K562 (cell line): ENCODE data around the gene DGKB. TPM values are rescaled to one million over a fixed set of nuclear protein-coding genes. Genes with fewer than 3 reads are reported as not detected.
A peak's percentile ranks its signal among the peaks of the same experiment; 100 is the strongest.

Experiments
- ATAC-seq: fragments of 200-7000 bp; cut with Tn5 transposase; 3 replicates; pipeline ENCODE4 v1.9.1; 2020; ENCODE audit warnings: moderate library complexity
- BruUV-seq: library from RNA; stranded (reverse); fragments of 400-500 nt; replicated peaks from 2 replicates; lab custom pipeline; 2021; lab: Mats Ljungman, UMichigan
- CTCF ChIA-PET: fragments of 300-600 bp; formaldehyde crosslinking; extraction: SDS; loops from one replicate; lab custom pipeline; 2021; ENCODE audit warnings: low intra/inter-chr PET ratio; lab: Yijun Ruan, JAX
- POLR2A ChIA-PET: fragments of 300-600, 350-650 bp; sonication (Branson Sonifier 250); formaldehyde crosslinking; extraction: SDS; loops from one replicate; lab custom pipeline; 2021; ENCODE audit warnings: antibody characterized with exemption, inconsistent platforms; lab: Yijun Ruan, JAX
- DNase-seq, 4 experiments: peaks; one replicate each; pipeline versions ENCODE4 v3.0.0 to v3.0.0-alpha.2; 2011 to 2018; ENCODE audit warnings: low spot score in 3 of 4, mixed read lengths in 3 of 4; ENCODE audit errors: extremely low read depth in 1 of 4
- FAIRE-seq: peaks from 2 replicates; lab custom pipeline; 2011; peaks lifted over from hg19 to GRCh38; lab: Jason Lieb, UNC
- H2AFZ ChIP-seq: 2 replicates; pipeline ENCODE4 v1.6.0; 2011; ENCODE audit warnings: low read depth, low read length, control low read depth, inconsistent platforms
- H3K27ac ChIP-seq: fragments of 200-600 bp; 3 replicates; pipeline ENCODE4 v1.8.0; 2011; ENCODE audit warnings: low read depth, mild to moderate bottlenecking, control low read depth, inconsistent platforms, low read length, moderate library complexity, mixed read lengths; ENCODE audit errors: extremely low read depth
- H3K27me3 ChIP-seq, 2 experiments: fragments of 300-600 bp in 1 of 2; 2 replicates in 1 of 2; 3 replicates in 1 of 2; pipeline versions ENCODE4 v1.6.0 to v1.8.0; 2011; ENCODE audit warnings: inconsistent platforms in 2 of 2, low read length in 2 of 2, mild to moderate bottlenecking in 1 of 2, mixed read lengths in 1 of 2, moderate library complexity in 1 of 2; ENCODE audit not compliant: control insufficient read depth in 2 of 2, insufficient read depth in 2 of 2
- H3K36me3 ChIP-seq: fragments of 300-600 bp; 3 replicates; pipeline ENCODE4 v1.8.0; 2011; ENCODE audit warnings: mild to moderate bottlenecking, low read length, inconsistent platforms; ENCODE audit not compliant: control insufficient read depth, insufficient read depth
- H3K4me1 ChIP-seq, 2 experiments: fragments of 200-600 bp in 1 of 2; replicated peaks in 1 of 2; 2 replicates in 1 of 2; 3 replicates in 1 of 2; pipeline versions ENCODE4 v1.5.1 to v1.8.0; 2011; ENCODE audit warnings: inconsistent platforms in 2 of 2, low read length in 2 of 2, mild to moderate bottlenecking in 1 of 2, mixed read lengths in 1 of 2, moderate library complexity in 1 of 2; ENCODE audit not compliant: control insufficient read depth in 2 of 2, insufficient read depth in 2 of 2
- H3K4me2 ChIP-seq: 2 replicates; pipeline ENCODE4 v1.6.1; 2011; ENCODE audit warnings: low read length, control low read depth, inconsistent platforms, mixed read lengths; ENCODE audit not compliant: insufficient read depth
- H3K4me3 ChIP-seq: fragments of 200-600 bp; sonication (generic), shearing (Covaris generic); 2 replicates; pipeline ENCODE4 v1.5.1; 2016; ENCODE audit warnings: control low read depth, inconsistent platforms
- H3K79me2 ChIP-seq: fragments of 200-600 bp; 3 replicates; pipeline ENCODE4 v1.8.0; 2011; ENCODE audit warnings: low read length, inconsistent platforms; ENCODE audit not compliant: control insufficient read depth, insufficient read depth
- H3K9ac ChIP-seq, 2 experiments: 2 replicates each; pipeline versions ENCODE4 v1.6.0 to v1.6.1; 2011; ENCODE audit warnings: low read depth in 2 of 2, low read length in 2 of 2, control low read depth in 1 of 2, inconsistent platforms in 1 of 2, mild to moderate bottlenecking in 1 of 2, mixed read lengths in 1 of 2; ENCODE audit not compliant: insufficient read depth in 1 of 2
- H3K9me1 ChIP-seq: one replicate; pipeline ENCODE4 v1.6.0; 2011; ENCODE audit warnings: inconsistent platforms, mild to moderate bottlenecking, low read length, moderate library complexity; ENCODE audit not compliant: control insufficient read depth, insufficient read depth
- H3K9me3 ChIP-seq: replicated peaks from 2 replicates; pipeline ENCODE4 v1.5.1; 2011; ENCODE audit warnings: low read depth, low read length, inconsistent platforms; ENCODE audit not compliant: control insufficient read depth, insufficient read depth
- H4K20me1 ChIP-seq: replicated peaks from 2 replicates; pipeline ENCODE4 v1.6.1; 2011; ENCODE audit warnings: low read length, inconsistent platforms, mixed read lengths; ENCODE audit not compliant: control insufficient read depth, insufficient read depth
- BRF1 ChIP-seq: IDR thresholded peaks from 3 replicates; pipeline ENCODE4 v1.6.1; 2011; ENCODE audit warnings: borderline replicate concordance, mild to moderate bottlenecking; ENCODE audit not compliant: insufficient read length; ENCODE audit errors: extremely low read depth
- E2F1 ChIP-seq: sonication (generic); formaldehyde crosslinking; IDR thresholded peaks from 2 replicates; pipeline ENCODE4 v1.8.1; 2023; ENCODE audit warnings: mild to moderate bottlenecking, missing genetic modification reagents, moderate library complexity
- ELK3 ChIP-seq: fragments of 450-650 bp; formaldehyde crosslinking; IDR thresholded peaks from 2 replicates; pipeline ENCODE4 v1.4.0; 2020; ENCODE audit warnings: mild to moderate bottlenecking
- HIVEP1 ChIP-seq: fragments of 250-450 bp; sonication (Bioruptor Pico); IDR thresholded peaks from 2 replicates; pipeline ENCODE4 v1.4.0; 2020; ENCODE audit warnings: mild to moderate bottlenecking
- MTA2 ChIP-seq: fragments of 450-650 bp; IDR thresholded peaks from 2 replicates; pipeline ENCODE4 v1.6.1; 2016; ENCODE audit warnings: low read depth
- NCOR1 ChIP-seq: fragments of 450-650 bp; IDR thresholded peaks from 2 replicates; pipeline ENCODE4 v1.6.1; 2016; ENCODE audit warnings: mild to moderate bottlenecking, moderate library complexity
- OTX1 ChIP-seq: fragments of 450-650 bp; formaldehyde crosslinking; IDR thresholded peaks from 2 replicates; pipeline ENCODE4 v1.4.0; 2022; ENCODE audit warnings: mild to moderate bottlenecking
- PREB ChIP-seq: sonication (generic); formaldehyde crosslinking; IDR thresholded peaks from 2 replicates; pipeline ENCODE4 v1.8.1; 2023; ENCODE audit warnings: mild to moderate bottlenecking, missing genetic modification reagents
- RAD51 ChIP-seq: fragments of 450-650 bp; IDR thresholded peaks from 2 replicates; pipeline ENCODE4 v1.7.1; 2016; ENCODE audit warnings: low read depth, mild to moderate bottlenecking, borderline replicate concordance
- RFX5 ChIP-seq: IDR thresholded peaks from 2 replicates; pipeline ENCODE4 v1.6.1; 2011; ENCODE audit warnings: low read depth, mild to moderate bottlenecking, improper control_type of control experiment, low read length
- SMARCC2 ChIP-seq: fragments of 450-650 bp; IDR thresholded peaks from 2 replicates; pipeline ENCODE4 v1.6.1; 2017; ENCODE audit warnings: antibody characterized with exemption, moderate library complexity, mild to moderate bottlenecking, low read depth
- VEZF1 ChIP-seq: fragments of 200-800 bp; sonication (Bioruptor generic); IDR thresholded peaks from 2 replicates; pipeline ENCODE4 v1.6.1; 2017; ENCODE audit warnings: missing genetic modification characterization, missing compliant biosample characterization
- ZNF316 ChIP-seq: fragments of 450-650 bp; IDR thresholded peaks from 2 replicates; pipeline ENCODE4 v1.6.1; 2016
- ZNF511 ChIP-seq: sonication (generic); formaldehyde crosslinking; IDR thresholded peaks from 2 replicates; pipeline ENCODE4 v1.8.0; 2022; ENCODE audit warnings: mild to moderate bottlenecking, missing genetic modification reagents
- ZNF699 ChIP-seq: fragments of 250-450 bp; sonication (Bioruptor Pico); IDR thresholded peaks from 2 replicates; pipeline ENCODE4 v1.8.0; 2021; ENCODE audit warnings: mild to moderate bottlenecking, moderate library complexity; ENCODE audit not compliant: insufficient replicate concordance
- WGBS: fragments of 100-300 bp; shearing (Covaris generic); methylation state at CpG from one replicate; pipeline ENCODE4 v1.1.6; 2016; ENCODE audit warnings: low coverage, mixed read lengths; ENCODE audit not compliant: insufficient coverage; ENCODE audit errors: missing lambda C conversion rate; 5-methylcytosine and 5-hydroxymethylcytosine counted together
- in situ Hi-C: fragments of 300-500 bp; cut with MboI; formaldehyde crosslinking; loops from 4 replicates; pipeline ENCODE4 v1.15.0; 2018; ENCODE audit warnings: inconsistent platforms, mixed read lengths
- intact Hi-C: fragments of 100-400 bp; cut with micrococcal nuclease; formaldehyde crosslinking; loops from 2 replicates; pipeline ENCODE4 v1.14.2; 2022
- polyA plus RNA-seq, 8 experiments: library from polyadenylated mRNA; depleted of rRNA in 4 of 8; stranded (reverse) in 5 of 8; unstranded in 3 of 8; fragments of >200 nt; fragmentation: Nextera tagmentation in 2 of 8; fragmentation: Illumina TruSeq in 1 of 8; extraction: Ambion mirVana in 2 of 8; extraction: Trizol in 1 of 8; gene quantifications; 2 replicates each; pipeline versions ENCODE4 v1.2.1 to v1.2.3, GENCODE V29; 2011 to 2014; ENCODE audit warnings: inconsistent platforms in 1 of 8, missing spikeins in 1 of 8
- total RNA-seq, 7 experiments: library from RNA; depleted of rRNA in 6 of 7; stranded (reverse); fragments of >200 nt in 6 of 7; fragmentation: Illumina TruSeq in 2 of 7; extraction: Trizol in 2 of 7; gene quantifications; 2 replicates each; pipeline versions ENCODE4 v1.2.1 to v1.2.3, GENCODE V29; 2011 to 2021; ENCODE audit warnings: low replicate concordance in 1 of 7

DGKB gene
- total and polyA plus RNA-seq, 9 of the 15 experiments (the other 6 are each of a cell fraction or from before 2014, with no cell fraction given), result 0.01 TPM; not detected in 8

GRCh38 chr7:14739841-14740185 lies 162.7 kb downstream of the DGKB start:
- POLR2A ChIA-PET, result no interaction called here
- Histone ChIP-seq H2AFZ (no peak overlapping the region), H4K20me1 (no peaks in the 10 kb centered on the region), H3K27ac (no peak overlapping the region), H3K4me1 (no peaks in the 10 kb centered on the region), H3K9me3 (no peaks in the 10 kb centered on the region; the same call in 1 of the 2 replicates), H3K9ac (no peak overlapping the region), H3K79me2 (no peaks in the 10 kb centered on the region), H3K4me3 (no peak overlapping the region), H3K27me3 (no peaks in the 10 kb centered on the region), H3K9me1 (no peaks in the 10 kb centered on the region), H3K4me2 (no peak overlapping the region), H3K36me3 (no peaks in the 10 kb centered on the region)
- no TSS peak for BruUV-seq
- in situ Hi-C loops (no loop called here), intact Hi-C loops (no loop called here)
- 1% methylated on average over 12 of the region's 12 CpGs for WGBS
- CTCF ChIA-PET, result no interaction called here
- ATAC-seq (no peak), FAIRE-seq (no peak), DNase-seq (no peak)
- TF ChIP-seq ELK3 (CRISPR knock-in tag), result no peak
- no peak for TF ChIP-seq HIVEP1
- TF ChIP-seq NCOR1, result no peak
- no peak for TF ChIP-seq ZNF316
- TF ChIP-seq PREB (CRISPR knock-in tag), result no peak
- TF ChIP-seq ZNF699, result no peak
- TF ChIP-seq VEZF1, result peak; percentile 32; the same call in 1 of the 2 replicates
- TF ChIP-seq OTX1, result no peak
- no peak for TF ChIP-seq E2F1
- TF ChIP-seq RAD51, result no peak
- no peak for TF ChIP-seq MTA2
- TF ChIP-seq SMARCC2, result no peak
- no peak for TF ChIP-seq BRF1
- TF ChIP-seq RFX5, result no peak
- no peak for TF ChIP-seq ZNF511 (CRISPR knock-in tag)
